DND-41 (cell line): ENCODE measurements around the gene CRBN.
A peak's percentile ranks its signal among the peaks of the same experiment; 100 is the strongest.

Experiments
- ATAC-seq: fragments of 200-7000 bp; cut with Tn5 transposase; 3 replicates; pipeline ENCODE4 v1.9.1; 2021; ENCODE audit warnings: low read depth; ENCODE audit not compliant: insufficient read depth
- DNase-seq: peaks from one replicate; pipeline ENCODE4 v3.0.0-alpha.2; 2020
- H2AFZ ChIP-seq: 2 replicates; pipeline ENCODE4 v1.6.0; 2012; ENCODE audit warnings: low read depth, low read length
- H3K27ac ChIP-seq: 2 replicates; pipeline ENCODE4 v1.5.1; 2012; ENCODE audit warnings: low read length, inconsistent platforms
- H3K27me3 ChIP-seq: fragments of 200-600 bp; sonication (generic); 2 replicates; pipeline ENCODE4 v1.6.0; 2012; ENCODE audit warnings: low read length, mild to moderate bottlenecking, inconsistent platforms; ENCODE audit not compliant: insufficient read depth, poor library complexity
- H3K36me3 ChIP-seq: 2 replicates; pipeline ENCODE4 v1.5.1; 2012; ENCODE audit warnings: low read length, inconsistent platforms; ENCODE audit not compliant: insufficient read depth
- H3K4me1 ChIP-seq: 2 replicates; pipeline ENCODE4 v1.5.1; 2012; ENCODE audit warnings: mild to moderate bottlenecking, low read length; ENCODE audit not compliant: insufficient read depth
- H3K4me2 ChIP-seq: 2 replicates; pipeline ENCODE4 v1.6.0; 2012; ENCODE audit warnings: mild to moderate bottlenecking, moderate library complexity, low read length, inconsistent platforms; ENCODE audit not compliant: insufficient read depth
- H3K4me3 ChIP-seq, 2 experiments: fragments of 200-600 bp in 1 of 2; shearing (Covaris generic) in 1 of 2; 2 replicates each; pipeline ENCODE4 v1.5.1; 2012 to 2016; ENCODE audit warnings: inconsistent platforms in 2 of 2, low read length in 2 of 2, mild to moderate bottlenecking in 2 of 2, low read depth in 1 of 2, moderate library complexity in 1 of 2
- H3K79me2 ChIP-seq: 2 replicates; pipeline ENCODE4 v1.6.0; 2012; ENCODE audit warnings: low read length, inconsistent platforms; ENCODE audit not compliant: insufficient read depth
- H3K9ac ChIP-seq: 2 replicates; pipeline ENCODE4 v1.6.0; 2012; ENCODE audit warnings: low read depth, mild to moderate bottlenecking, inconsistent platforms, low read length, moderate library complexity
- H3K9me3 ChIP-seq: 2 replicates; pipeline ENCODE4 v1.5.1; 2012; ENCODE audit warnings: low read length, moderate library complexity, mild to moderate bottlenecking, inconsistent platforms; ENCODE audit not compliant: insufficient read depth, severe bottlenecking
- H4K20me1 ChIP-seq: 2 replicates; pipeline ENCODE4 v1.6.0; 2012; ENCODE audit warnings: low read length; ENCODE audit not compliant: insufficient read depth
- EZH2 ChIP-seq: IDR thresholded peaks from 3 replicates; pipeline ENCODE4 v1.6.1; 2012; ENCODE audit warnings: borderline replicate concordance, low read depth, mild to moderate bottlenecking, moderate library complexity, low read length, inconsistent platforms; ENCODE audit not compliant: severe bottlenecking
- TF ChIP-seq, protein P1 (sequence below): IDR thresholded peaks from 2 replicates; pipeline ENCODE4 v1.5.1; 2012; ENCODE audit warnings: borderline replicate concordance, low read length, moderate library complexity, mild to moderate bottlenecking; ENCODE audit not compliant: poor library complexity, severe bottlenecking; ENCODE audit errors: extremely low read depth

Gene CRBN

DNA sequence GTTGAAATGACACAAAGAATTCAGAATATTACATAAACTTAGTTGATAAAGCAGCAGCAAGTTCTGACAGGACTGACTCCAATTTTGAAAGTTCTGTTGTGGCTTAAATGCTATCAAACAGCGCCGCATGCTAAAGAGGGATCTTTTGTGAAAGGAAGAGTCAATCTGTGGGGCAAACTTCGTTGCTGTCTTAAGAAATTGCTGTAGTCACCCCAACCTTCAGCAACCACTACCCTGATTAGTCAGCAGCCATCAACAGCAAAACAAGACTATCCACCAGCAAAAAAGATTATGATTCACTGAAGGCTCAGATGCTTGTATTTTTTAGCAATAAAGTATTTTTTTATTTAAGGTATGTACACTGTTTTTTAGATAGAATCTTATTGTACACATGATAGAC, 14.2 kb downstream of the CRBN start:
- Histone ChIP-seq H3K27me3 (no peaks in the 10 kb centered on the region), H3K36me3 (peaks cover 92% of the 10 kb centered on the region), H3K27ac (no peak overlapping the region), H2AFZ (no peak overlapping the region), H3K4me3 (no peak overlapping the region), H3K9me3 (peaks cover 2% of the 10 kb centered on the region), H3K9ac (no peak overlapping the region), H3K4me1 (no peaks in the 10 kb centered on the region), H4K20me1 (no peaks in the 10 kb centered on the region), H3K79me2 (peaks cover 2% of the 10 kb centered on the region), H3K4me2 (no peak overlapping the region)
- no peak for TF ChIP-seq EZH2
- TF ChIP-seq, protein P1, sequence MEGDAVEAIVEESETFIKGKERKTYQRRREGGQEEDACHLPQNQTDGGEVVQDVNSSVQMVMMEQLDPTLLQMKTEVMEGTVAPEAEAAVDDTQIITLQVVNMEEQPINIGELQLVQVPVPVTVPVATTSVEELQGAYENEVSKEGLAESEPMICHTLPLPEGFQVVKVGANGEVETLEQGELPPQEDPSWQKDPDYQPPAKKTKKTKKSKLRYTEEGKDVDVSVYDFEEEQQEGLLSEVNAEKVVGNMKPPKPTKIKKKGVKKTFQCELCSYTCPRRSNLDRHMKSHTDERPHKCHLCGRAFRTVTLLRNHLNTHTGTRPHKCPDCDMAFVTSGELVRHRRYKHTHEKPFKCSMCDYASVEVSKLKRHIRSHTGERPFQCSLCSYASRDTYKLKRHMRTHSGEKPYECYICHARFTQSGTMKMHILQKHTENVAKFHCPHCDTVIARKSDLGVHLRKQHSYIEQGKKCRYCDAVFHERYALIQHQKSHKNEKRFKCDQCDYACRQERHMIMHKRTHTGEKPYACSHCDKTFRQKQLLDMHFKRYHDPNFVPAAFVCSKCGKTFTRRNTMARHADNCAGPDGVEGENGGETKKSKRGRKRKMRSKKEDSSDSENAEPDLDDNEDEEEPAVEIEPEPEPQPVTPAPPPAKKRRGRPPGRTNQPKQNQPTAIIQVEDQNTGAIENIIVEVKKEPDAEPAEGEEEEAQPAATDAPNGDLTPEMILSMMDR: no peak
- no peak for ATAC-seq
- no peak for DNase-seq

DNA sequence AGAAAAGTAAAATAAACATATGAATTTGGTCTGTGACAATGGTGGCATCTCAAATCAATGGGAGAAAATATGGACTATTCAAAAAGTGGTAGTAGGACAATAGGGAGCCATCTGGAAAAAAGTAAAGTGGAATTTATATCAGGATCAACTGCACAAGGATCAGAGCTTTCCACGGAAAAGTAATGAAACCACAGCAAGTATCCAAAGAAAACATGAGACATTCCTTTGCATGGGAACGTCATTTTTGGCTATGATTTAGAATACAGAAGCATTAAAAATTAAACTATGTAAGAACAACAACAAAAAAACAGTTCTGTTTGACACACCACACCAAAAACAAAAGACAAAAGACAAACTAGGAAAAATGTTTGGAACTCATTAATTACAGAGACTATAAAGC, 18.7 kb downstream of the CRBN start:
- Histone ChIP-seq H3K9me3 (peaks cover 2% of the 10 kb centered on the region), H3K27me3 (no peaks in the 10 kb centered on the region), H2AFZ (no peak overlapping the region), H3K4me2 (no peak overlapping the region), H3K27ac (no peak overlapping the region), H3K4me3 (no peak overlapping the region), H3K4me1 (no peaks in the 10 kb centered on the region), H4K20me1 (0 out of 2 replicates have a peak, but pooled peaks cover 3% of the 10 kb centered on the region), H3K9ac (no peak overlapping the region), H3K36me3 (peaks cover 91% of the 10 kb centered on the region), H3K79me2 (peaks cover 3% of the 10 kb centered on the region; the same call in 1 of the 2 replicates)
- no peak for ATAC-seq
- DNase-seq: no peak
- TF ChIP-seq, protein P1: no peak
- no peak for TF ChIP-seq EZH2

- Histone ChIP-seq H3K4me2 (no peak overlapping the region), H3K27ac (no peak overlapping the region), H3K9ac (no peak overlapping the region), H3K9me3 (no peaks in the 10 kb centered on the region), H3K27me3 (no peaks in the 10 kb centered on the region), H2AFZ (no peak overlapping the region), H3K4me3 (no peak overlapping the region), H3K36me3 (peaks cover 93% of the 10 kb centered on the region), H3K4me1 (no peaks in the 10 kb centered on the region), H4K20me1 (0 out of 2 replicates have a peak, but pooled peaks cover 3% of the 10 kb centered on the region), H3K79me2 (peaks cover 3% of the 10 kb centered on the region; the same call in 1 of the 2 replicates)
- no peak for DNase-seq
- ATAC-seq: 0 out of 3 replicates have a peak, but pooled peaks have one; percentile 20
- TF ChIP-seq, protein P1: no peak
- no peak for TF ChIP-seq EZH2
These were observed 22.0 kb downstream of the CRBN start for GRCh38 chr3:3157484-3157883.
